Effector memory CD8-positive, alpha-beta T cell (primary cell): ENCODE results near the gene MICB.

ENCODE experiments used
- ATAC-seq: fragments of 150-1000 bp; cut with Tn5 transposase; replicated peaks from 2 replicates; pipeline ENCODE4 v1.10.0; 2021; ENCODE audit warnings: mild to moderate bottlenecking, moderate library complexity
- DNase-seq, 3 experiments: peaks; one replicate each; pipeline ENCODE4 v3.0.0; 2021
- H3K27ac Mint-ChIP-seq, 2 donors: one replicate each; pipeline ENCODE4 v1.8.0; 2022; ENCODE audit warnings: mild to moderate bottlenecking in 2 of 2, mixed read lengths in 2 of 2, moderate library complexity in 2 of 2
- H3K27me3 Mint-ChIP-seq, 2 donors: one replicate each; pipeline ENCODE4 v1.8.0; 2022; ENCODE audit warnings: mixed read lengths in 2 of 2
- H3K36me3 Mint-ChIP-seq: one replicate; pipeline ENCODE4 v1.8.0; 2022; ENCODE audit warnings: mild to moderate bottlenecking, moderate library complexity, mixed read lengths; ENCODE audit not compliant: insufficient read depth
- H3K4me1 Mint-ChIP-seq, 2 donors: one replicate each; pipeline ENCODE4 v1.8.0; 2022; ENCODE audit warnings: low read depth in 2 of 2, mixed read lengths in 2 of 2
- H3K4me3 Mint-ChIP-seq, 2 donors: one replicate each; pipeline ENCODE4 v1.8.0; 2022; ENCODE audit warnings: mild to moderate bottlenecking in 2 of 2, mixed read lengths in 2 of 2, moderate library complexity in 2 of 2
- H3K9me3 Mint-ChIP-seq, 2 donors: one replicate each; pipeline ENCODE4 v1.8.0; 2022; ENCODE audit warnings: mixed read lengths in 2 of 2

Gene MICB

DNA sequence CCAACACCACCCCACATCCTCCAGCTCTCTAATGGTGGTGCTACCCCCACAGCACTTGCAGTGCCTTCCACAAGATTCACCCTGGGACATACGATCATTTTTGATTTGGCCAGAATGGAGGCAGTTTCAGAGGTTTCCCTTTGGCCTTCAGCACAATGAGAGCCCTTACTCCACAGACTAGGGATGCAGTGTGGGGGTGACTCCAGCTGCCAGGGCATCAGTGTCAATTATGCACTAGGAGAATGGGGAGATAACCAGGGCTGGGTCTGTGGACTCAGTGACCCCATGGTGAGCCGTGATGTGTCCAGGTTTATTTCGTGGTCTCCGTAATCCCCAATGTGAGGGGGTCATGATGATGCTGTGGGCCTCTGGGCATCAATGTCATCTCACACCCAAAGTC lies 31.5 kb upstream of the MICB start:
- ATAC-seq, result no peak

GRCh38 chr6:31467151-31467550 lies 30.8 kb upstream of the MICB start:
- DNase-seq (no peak), ATAC-seq (no peak)
- H3K27me3 Mint-ChIP-seq, result no peaks in the 10 kb centered on the region
- H3K27ac Mint-ChIP-seq, result peak overlapping the region; percentile 100
- peaks cover 91 to 96% of the 10 kb centered on the region in 2 donors for H3K4me1 Mint-ChIP-seq
- H3K36me3 Mint-ChIP-seq, result peaks cover 75% of the 10 kb centered on the region
- peak overlapping the region; percentile 100 for H3K4me3 Mint-ChIP-seq
- no peaks in the 10 kb centered on the region for H3K9me3 Mint-ChIP-seq

More for the DNA sequence above, 31.5 kb upstream of the MICB start:
- DNase-seq, result no peak
- Mint-ChIP-seq H3K27me3 (no peaks in the 10 kb centered on the region), H3K4me1 (peaks cover 90 to 96% of the 10 kb centered on the region in 2 donors), H3K27ac (peak overlapping the region; percentile 100), H3K36me3 (peaks cover 77% of the 10 kb centered on the region), H3K9me3 (no peaks in the 10 kb centered on the region), H3K4me3 (peak overlapping the region; percentile 100)

DNA sequence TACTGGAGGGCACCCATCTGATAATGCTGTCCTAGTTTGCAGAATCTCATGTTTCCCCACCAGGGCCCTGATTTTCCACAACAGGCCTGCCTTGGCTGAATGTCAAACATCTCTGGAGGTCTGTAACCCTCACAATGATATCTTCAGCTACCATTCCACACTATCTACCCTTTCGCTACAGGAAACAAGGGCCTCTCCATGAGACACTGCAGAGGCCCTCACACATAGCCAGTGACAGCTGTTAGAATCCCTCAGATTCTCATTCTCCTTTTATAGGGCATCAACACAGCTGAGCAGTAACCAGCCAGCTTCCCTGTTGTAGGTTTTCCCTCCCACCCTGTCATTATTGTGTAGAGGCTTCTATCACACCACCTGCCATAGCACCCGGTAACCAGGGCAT lies 29.6 kb upstream of the MICB start:
- ATAC-seq (no peak), DNase-seq (no peak)
- Mint-ChIP-seq H3K4me3 (peak overlapping the region; percentile 100), H3K27ac (peak overlapping the region; percentile 100), H3K9me3 (no peaks in the 10 kb centered on the region), H3K4me1 (peaks cover 87 to 95% of the 10 kb centered on the region in 2 donors), H3K27me3 (no peaks in the 10 kb centered on the region), H3K36me3 (peaks cover 65% of the 10 kb centered on the region)

DNA sequence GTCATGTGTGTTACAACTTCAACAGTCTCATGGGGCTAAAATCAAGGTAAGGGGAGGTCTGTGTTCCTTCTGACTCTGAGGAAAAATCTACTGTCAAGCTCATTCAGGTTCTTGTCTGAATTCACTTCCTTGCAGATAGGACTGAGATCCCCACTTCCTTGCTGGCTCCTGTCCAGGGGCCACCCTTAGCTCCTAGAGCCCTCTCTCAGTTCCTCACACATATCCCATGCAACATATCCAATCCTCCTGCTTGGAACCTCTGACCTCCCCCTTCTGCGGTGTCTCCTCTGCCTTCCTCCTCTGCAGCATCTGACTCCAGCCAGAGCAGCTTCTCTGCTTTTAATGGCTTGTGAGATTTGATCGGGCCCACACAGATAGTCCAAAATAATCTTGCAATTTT lies 27.1 kb upstream of the MICB start:
- DNase-seq (no peak), ATAC-seq (no peak)
- Mint-ChIP-seq H3K4me1 (peaks cover 83 to 95% of the 10 kb centered on the region in 2 donors), H3K36me3 (peaks cover 40% of the 10 kb centered on the region), H3K27ac (peak overlapping the region; percentile 82 to 85), H3K4me3 (peak overlapping the region; percentile 55 to 66), H3K9me3 (no peaks in the 10 kb centered on the region), H3K27me3 (no peaks in the 10 kb centered on the region)

DNA sequence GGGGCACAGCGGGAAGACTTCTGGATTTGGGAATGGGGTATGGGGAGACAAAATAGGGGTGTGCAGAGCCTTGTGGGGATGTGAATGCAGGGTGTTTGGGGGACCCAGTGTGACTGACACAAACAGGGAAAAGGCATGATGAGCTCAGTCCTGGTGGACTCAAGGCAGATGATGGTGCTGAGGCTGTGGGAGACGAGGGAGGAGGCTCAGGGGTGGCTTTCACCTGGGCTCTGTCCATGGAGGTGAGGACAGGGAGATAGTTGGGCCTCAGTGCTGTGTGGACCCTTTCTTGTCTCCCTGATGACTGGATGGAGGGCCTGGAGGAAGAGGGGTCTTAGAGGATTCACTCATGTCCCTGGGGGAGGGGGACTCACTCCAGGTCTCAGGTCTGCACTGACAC lies 26.2 kb upstream of the MICB start:
- Mint-ChIP-seq H3K4me1 (peaks cover 74 to 86% of the 10 kb centered on the region in 2 donors), H3K27ac (peak overlapping the region; percentile 82 to 85), H3K36me3 (peaks cover 34% of the 10 kb centered on the region), H3K9me3 (no peaks in the 10 kb centered on the region), H3K27me3 (no peaks in the 10 kb centered on the region), H3K4me3 (peak overlapping the region; percentile 55 to 66)
- ATAC-seq, result no peak
- DNase-seq, result no peak

DNA sequence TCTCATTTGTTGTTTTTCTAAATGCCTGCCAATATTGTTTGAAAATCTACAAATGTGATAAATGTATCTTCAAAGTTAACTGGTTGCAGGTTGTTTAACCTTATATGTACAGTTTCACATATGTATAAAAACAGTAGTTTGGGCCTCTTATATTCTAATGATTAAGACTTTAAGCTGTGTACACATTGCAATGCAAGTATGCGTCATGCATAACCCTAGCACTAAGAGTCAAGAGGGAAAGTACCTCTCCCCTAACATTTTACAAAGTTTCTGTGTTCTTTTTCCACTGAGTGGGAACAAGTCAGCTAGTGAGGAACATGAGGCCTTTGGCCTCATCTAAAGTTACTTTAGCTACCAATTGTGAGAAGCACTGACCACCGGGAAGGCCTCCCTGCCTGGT lies 25.7 kb upstream of the MICB start:
- no peaks in the 10 kb centered on the region for H3K27me3 Mint-ChIP-seq
- no peak overlapping the region for H3K4me3 Mint-ChIP-seq
- no peak for ATAC-seq
- H3K27ac Mint-ChIP-seq, result peak overlapping the region; percentile 77 to 85
- peaks cover 71 to 80% of the 10 kb centered on the region in 2 donors for H3K4me1 Mint-ChIP-seq
- no peaks in the 10 kb centered on the region for H3K9me3 Mint-ChIP-seq
- peaks cover 31% of the 10 kb centered on the region for H3K36me3 Mint-ChIP-seq
- DNase-seq, result no peak

- peak overlapping the region in 1 of 2 donors; percentile 87 for H3K27ac Mint-ChIP-seq
- peaks cover 63 to 73% of the 10 kb centered on the region in 2 donors for H3K4me1 Mint-ChIP-seq
- no peak for DNase-seq
- no peak overlapping the region for H3K4me3 Mint-ChIP-seq
- H3K9me3 Mint-ChIP-seq, result no peaks in the 10 kb centered on the region
- H3K36me3 Mint-ChIP-seq, result peaks cover 21% of the 10 kb centered on the region
- ATAC-seq, result no peak
- no peaks in the 10 kb centered on the region for H3K27me3 Mint-ChIP-seq
These were observed 24.7 kb upstream of the MICB start for GRCh38 chr6:31473244-31473643.

DNA sequence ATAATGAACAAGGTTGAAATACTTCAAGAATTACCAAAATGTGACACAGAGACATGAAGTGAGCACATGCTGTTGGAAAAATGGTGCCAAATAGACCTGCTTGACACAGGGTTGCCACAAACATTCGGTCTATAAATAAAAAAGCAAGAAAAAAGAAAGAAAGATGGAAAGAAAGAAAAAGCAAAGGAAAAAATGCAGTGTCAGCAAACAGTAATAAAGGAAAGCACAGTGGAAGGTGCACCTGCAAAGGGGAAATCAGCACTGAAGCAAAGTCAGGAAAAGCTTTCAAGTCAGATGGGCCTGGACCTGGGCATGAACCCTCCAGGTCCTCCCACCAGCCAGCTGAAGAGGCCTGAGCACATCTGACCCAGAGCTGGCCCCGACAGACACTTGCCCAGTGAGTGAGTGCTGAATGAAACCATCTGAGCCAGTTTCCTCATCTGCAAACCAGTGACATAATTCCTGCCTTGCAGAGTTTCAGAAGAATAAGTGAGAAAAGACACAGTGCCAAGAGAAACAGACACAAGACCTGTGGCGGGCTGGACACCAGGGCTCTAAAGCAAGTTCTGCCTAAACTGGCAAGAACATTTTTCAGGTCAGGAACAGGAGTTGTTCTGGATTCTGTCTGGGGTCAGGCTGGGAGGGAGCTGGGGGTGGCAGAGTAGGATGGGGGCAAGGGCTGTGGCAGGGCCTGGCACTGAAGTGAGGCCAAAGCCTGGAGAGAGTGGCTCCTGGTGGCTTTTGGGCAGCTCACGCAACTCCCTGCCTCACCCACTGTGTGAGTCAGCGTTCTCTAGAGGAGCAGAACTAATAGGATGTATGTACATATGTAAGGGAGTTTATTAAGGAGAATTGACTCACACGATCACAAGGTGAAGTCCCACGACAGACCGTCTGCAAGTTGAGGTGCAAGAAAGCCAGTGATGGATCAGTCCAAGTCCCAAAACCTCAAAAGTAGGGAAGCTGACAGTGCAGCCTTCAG lies 23.9 kb upstream of the MICB start:
- peaks cover 16% of the 10 kb centered on the region for H3K36me3 Mint-ChIP-seq
- ATAC-seq (no peak), DNase-seq (no peak)
- no peaks in the 10 kb centered on the region for H3K27me3 Mint-ChIP-seq
- peaks cover 59 to 66% of the 10 kb centered on the region in 2 donors for H3K4me1 Mint-ChIP-seq
- H3K4me3 Mint-ChIP-seq, result peak overlapping the region in 1 of 2 donors; percentile 18
- no peaks in the 10 kb centered on the region for H3K9me3 Mint-ChIP-seq
- H3K27ac Mint-ChIP-seq, result peak overlapping the region; percentile 66 to 87

GRCh38 chr6:31474871-31475286 lies 23.1 kb upstream of the MICB start:
- Mint-ChIP-seq H3K4me1 (peaks cover 53 to 58% of the 10 kb centered on the region in 2 donors), H3K36me3 (peaks cover 16% of the 10 kb centered on the region), H3K27me3 (no peaks in the 10 kb centered on the region), H3K4me3 (no peak overlapping the region), H3K27ac (peak overlapping the region; percentile 31 to 66), H3K9me3 (no peaks in the 10 kb centered on the region)
- ATAC-seq (peak; percentile 28), DNase-seq (peak in 1 of 3 experiments; percentile 35)

DNA sequence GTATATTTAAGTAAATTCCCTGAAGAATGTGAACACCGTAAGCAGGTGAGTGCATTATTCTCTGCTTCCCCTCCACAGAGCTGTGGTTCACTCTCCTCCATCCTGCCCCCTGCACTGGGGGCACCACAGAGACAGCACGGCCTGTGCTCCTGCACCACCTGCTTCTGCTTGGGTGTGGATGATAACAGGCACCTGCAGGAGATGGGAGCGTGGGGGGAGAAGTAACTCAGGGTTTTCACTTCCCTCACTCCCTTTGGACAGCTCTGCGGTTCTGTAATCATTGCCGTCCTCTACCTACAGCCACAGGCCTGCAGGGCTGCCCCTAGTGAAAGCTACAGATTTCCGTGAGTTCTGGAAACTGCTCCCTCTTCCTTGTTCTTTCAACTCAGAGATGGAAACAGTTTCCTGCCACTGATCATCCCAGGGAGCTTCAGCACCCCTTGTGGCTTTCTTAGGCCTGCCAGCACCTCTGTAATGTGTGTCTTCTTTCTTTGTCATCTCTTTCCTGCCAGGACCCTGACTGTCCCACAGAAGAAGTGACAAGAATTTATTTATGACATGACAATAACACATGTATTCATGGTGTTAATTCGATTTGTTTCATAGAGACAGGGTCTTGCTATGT lies 21.3 kb upstream of the MICB start:
- peak overlapping the region; percentile 86 to 87 for H3K27ac Mint-ChIP-seq

DNA sequence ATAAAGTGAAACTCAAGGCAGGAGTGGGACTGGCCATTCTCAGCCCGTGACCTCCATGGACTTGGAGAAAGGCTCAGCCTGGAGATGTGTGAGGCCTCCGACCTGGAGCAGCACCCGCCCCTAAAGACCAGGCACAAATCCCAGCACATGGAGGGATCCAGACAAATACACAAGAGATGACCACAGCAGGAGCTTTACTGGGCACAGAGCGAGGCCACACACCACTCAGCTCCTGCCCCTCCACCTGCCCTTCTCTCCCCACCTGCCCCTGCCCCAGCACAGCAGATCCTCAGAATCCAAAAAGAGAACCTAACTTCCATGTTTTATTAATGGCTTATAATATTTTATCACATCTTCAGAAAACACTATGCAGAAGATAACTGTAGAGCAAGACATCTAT lies 20.4 kb upstream of the MICB start:
- DNase-seq, result no peak
- Mint-ChIP-seq H3K9me3 (no peaks in the 10 kb centered on the region), H3K27ac (peak overlapping the region; percentile 86 to 87), H3K36me3 (peaks cover 4% of the 10 kb centered on the region), H3K27me3 (no peaks in the 10 kb centered on the region), H3K4me1 (peaks cover 31 to 37% of the 10 kb centered on the region in 2 donors), H3K4me3 (no peak overlapping the region)
- ATAC-seq, result no peak

More for the DNA sequence above, 21.3 kb upstream of the MICB start:
- H3K9me3 Mint-ChIP-seq, result no peaks in the 10 kb centered on the region
- H3K4me1 Mint-ChIP-seq, result peaks cover 36 to 44% of the 10 kb centered on the region in 2 donors
- H3K4me3 Mint-ChIP-seq, result no peak overlapping the region
- H3K27me3 Mint-ChIP-seq, result no peaks in the 10 kb centered on the region
- no peak for DNase-seq
- peaks cover 10% of the 10 kb centered on the region for H3K36me3 Mint-ChIP-seq
- ATAC-seq, result no peak

GRCh38 chr6:31478186-31478950 lies 19.6 kb upstream of the MICB start:
- H3K27me3 Mint-ChIP-seq, result no peaks in the 10 kb centered on the region
- ATAC-seq (no peak), DNase-seq (no peak)
- no peak overlapping the region for H3K4me3 Mint-ChIP-seq
- peak overlapping the region; percentile 86 to 87 for H3K27ac Mint-ChIP-seq
- no peaks in the 10 kb centered on the region for H3K9me3 Mint-ChIP-seq
- peaks cover 4% of the 10 kb centered on the region for H3K36me3 Mint-ChIP-seq
- H3K4me1 Mint-ChIP-seq, result peaks cover 27 to 29% of the 10 kb centered on the region in 2 donors
